ENCODE measurements around the gene SLC25A24.
"Not testable (repeated sequence)": the region's sequence is repeated elsewhere in the genome, so short reads cannot be mapped to it uniquely, and the experiment has no call there.

SLC25A24 gene

DNA sequence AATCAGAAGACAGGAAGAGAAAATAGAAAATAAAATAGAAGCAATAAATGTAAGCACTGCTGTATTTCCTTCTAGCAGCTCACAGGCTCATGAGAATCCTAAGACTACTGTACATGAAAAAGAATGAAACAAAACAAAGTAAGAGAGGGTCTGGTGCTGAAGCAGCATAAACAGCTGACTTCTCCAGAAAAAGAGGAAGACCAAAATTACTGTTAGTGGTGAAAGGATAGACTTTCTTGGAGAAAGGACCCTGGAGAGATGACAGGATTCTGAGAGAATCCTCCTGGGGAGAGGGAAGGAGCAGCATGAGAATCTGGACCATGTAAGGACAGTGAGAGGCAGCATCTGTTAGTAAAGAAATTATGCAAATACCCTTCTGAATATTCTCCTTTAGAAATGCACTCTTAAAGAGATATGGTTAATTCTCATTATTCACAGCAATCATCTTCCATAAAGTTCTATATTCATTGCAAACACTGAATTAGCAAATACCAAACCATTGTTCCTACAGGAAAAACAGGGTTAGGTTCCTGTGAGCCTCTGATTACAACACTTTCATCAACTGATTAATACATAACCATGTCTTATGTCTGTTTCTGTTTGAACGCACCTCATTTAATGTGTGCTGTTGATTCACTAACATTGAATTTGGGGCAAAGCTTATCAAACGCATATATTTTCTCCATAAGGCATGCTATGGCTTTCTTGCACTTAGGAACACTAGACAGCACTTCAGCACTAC, 17.0 kb downstream of the SLC25A24 start:
- no peak for TF ChIP-seq EZH2 (IDR thresholded peaks at IDR 0.05; ENCODE audit: borderline replicate concordance, low read depth, low read length, severe bottlenecking)
- TF ChIP-seq, protein P1, sequence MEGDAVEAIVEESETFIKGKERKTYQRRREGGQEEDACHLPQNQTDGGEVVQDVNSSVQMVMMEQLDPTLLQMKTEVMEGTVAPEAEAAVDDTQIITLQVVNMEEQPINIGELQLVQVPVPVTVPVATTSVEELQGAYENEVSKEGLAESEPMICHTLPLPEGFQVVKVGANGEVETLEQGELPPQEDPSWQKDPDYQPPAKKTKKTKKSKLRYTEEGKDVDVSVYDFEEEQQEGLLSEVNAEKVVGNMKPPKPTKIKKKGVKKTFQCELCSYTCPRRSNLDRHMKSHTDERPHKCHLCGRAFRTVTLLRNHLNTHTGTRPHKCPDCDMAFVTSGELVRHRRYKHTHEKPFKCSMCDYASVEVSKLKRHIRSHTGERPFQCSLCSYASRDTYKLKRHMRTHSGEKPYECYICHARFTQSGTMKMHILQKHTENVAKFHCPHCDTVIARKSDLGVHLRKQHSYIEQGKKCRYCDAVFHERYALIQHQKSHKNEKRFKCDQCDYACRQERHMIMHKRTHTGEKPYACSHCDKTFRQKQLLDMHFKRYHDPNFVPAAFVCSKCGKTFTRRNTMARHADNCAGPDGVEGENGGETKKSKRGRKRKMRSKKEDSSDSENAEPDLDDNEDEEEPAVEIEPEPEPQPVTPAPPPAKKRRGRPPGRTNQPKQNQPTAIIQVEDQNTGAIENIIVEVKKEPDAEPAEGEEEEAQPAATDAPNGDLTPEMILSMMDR (IDR thresholded peaks at IDR 0.05; ENCODE audit: borderline replicate concordance, extremely low read depth, low read length, poor library complexity, severe bottlenecking) = no peak
- Histone ChIP-seq H3K9ac (ENCODE audit: low read depth, low read length) (no peak overlapping the region), H3K4me2 (ENCODE audit: insufficient read depth, low read length) (no peak overlapping the region), H3K4me1 (ENCODE audit: insufficient read depth, low read length) (no peaks in the 10 kb centered on the region), H3K4me3 (ENCODE audit: low read depth in 1 of 2, low read length in 2 of 2) (no peak overlapping the region), H3K27ac (ENCODE audit: low read length) (no peak overlapping the region), H3K36me3 (ENCODE audit: insufficient read depth, low read length) (peaks cover 64% of the 10 kb centered on the region), H2AFZ (ENCODE audit: low read depth, low read length) (no peak overlapping the region), H3K27me3 (ENCODE audit: insufficient read depth, low read length, poor library complexity) (no peaks in the 10 kb centered on the region), H3K9me3 (ENCODE audit: insufficient read depth, low read length, severe bottlenecking) (peaks cover 7% of the 10 kb centered on the region), H3K79me2 (ENCODE audit: insufficient read depth, low read length) (peaks cover 11% of the 10 kb centered on the region), H4K20me1 (ENCODE audit: insufficient read depth, low read length) (no peaks in the 10 kb centered on the region)
- DNase-seq = no peak
- no peak for ATAC-seq (ENCODE audit: insufficient read depth, low read depth)

DNA sequence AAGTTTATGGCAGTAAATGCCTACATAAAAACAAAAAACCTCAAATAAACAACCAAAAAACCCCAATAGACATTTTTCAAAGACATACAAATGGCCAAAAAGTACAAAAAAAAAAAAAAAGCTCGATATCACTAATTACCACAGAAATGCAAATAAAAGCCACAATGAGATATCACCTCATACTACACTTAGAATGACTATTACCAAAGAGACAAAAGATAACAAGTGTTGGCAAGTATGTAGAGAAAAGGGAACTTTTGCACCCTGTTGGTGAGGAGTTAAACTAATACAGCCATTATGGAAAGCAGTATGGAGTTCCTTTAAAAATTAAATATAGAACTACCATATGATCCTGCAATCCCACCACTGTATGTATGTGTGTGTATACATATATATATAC, 21.1 kb downstream of the SLC25A24 start:
- no peak overlapping the region for H2AFZ ChIP-seq (ENCODE audit: low read depth, low read length)
- peaks cover 83% of the 10 kb centered on the region for H3K36me3 ChIP-seq (ENCODE audit: insufficient read depth, low read length)
- H3K9me3 ChIP-seq (ENCODE audit: insufficient read depth, low read length, severe bottlenecking) = peaks cover 27% of the 10 kb centered on the region
- no peak overlapping the region for H3K4me2 ChIP-seq (ENCODE audit: insufficient read depth, low read length)
- H4K20me1 ChIP-seq (ENCODE audit: insufficient read depth, low read length) = no peaks in the 10 kb centered on the region
- ATAC-seq (ENCODE audit: insufficient read depth, low read depth) (no peak), DNase-seq (no peak)
- H3K4me1 ChIP-seq (ENCODE audit: insufficient read depth, low read length) = no peaks in the 10 kb centered on the region
- H3K4me3 ChIP-seq (ENCODE audit: low read depth in 1 of 2, low read length in 2 of 2) = no peak overlapping the region
- no peak overlapping the region for H3K27ac ChIP-seq (ENCODE audit: low read length)
- no peaks in the 10 kb centered on the region for H3K27me3 ChIP-seq (ENCODE audit: insufficient read depth, low read length, poor library complexity)
- H3K79me2 ChIP-seq (ENCODE audit: insufficient read depth, low read length) = peaks cover 10% of the 10 kb centered on the region; the same call in 1 of the 2 replicates
- H3K9ac ChIP-seq (ENCODE audit: low read depth, low read length) = no peak overlapping the region
- TF ChIP-seq, protein P1 (IDR thresholded peaks at IDR 0.05; ENCODE audit: borderline replicate concordance, extremely low read depth, low read length, poor library complexity, severe bottlenecking) = no peak
- TF ChIP-seq EZH2 (IDR thresholded peaks at IDR 0.05; ENCODE audit: borderline replicate concordance, low read depth, low read length, severe bottlenecking) = no peak

DNA sequence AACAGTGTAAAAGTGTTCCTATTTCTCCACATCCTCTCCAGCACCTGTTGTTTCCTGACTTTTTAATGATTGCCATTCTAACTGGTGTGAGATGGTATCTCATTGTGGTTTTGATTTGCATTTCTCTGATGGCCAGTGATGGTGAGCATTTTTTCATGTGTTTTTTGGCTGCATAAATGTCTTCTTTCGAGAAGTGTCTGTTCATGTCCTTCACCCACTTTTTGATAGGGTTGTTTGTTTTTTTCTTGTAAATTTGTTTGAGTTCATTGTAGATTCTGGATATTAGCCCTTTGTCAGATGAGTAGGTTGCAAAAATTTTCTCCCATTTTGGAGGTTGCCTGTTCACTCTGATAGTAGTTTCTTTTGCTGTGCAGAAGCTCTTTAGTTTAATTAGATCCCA, 37.7 kb downstream of the SLC25A24 start:
- H3K27me3 ChIP-seq (ENCODE audit: insufficient read depth, low read length, poor library complexity); H3K4me3 ChIP-seq (ENCODE audit: low read depth in 1 of 2, low read length in 2 of 2); H3K9ac ChIP-seq (ENCODE audit: low read depth, low read length); H4K20me1 ChIP-seq (ENCODE audit: insufficient read depth, low read length); H2AFZ ChIP-seq (ENCODE audit: low read depth, low read length); H3K4me2 ChIP-seq (ENCODE audit: insufficient read depth, low read length); H3K79me2 ChIP-seq (ENCODE audit: insufficient read depth, low read length); H3K27ac ChIP-seq (ENCODE audit: low read length); H3K9me3 ChIP-seq (ENCODE audit: insufficient read depth, low read length, severe bottlenecking); H3K4me1 ChIP-seq (ENCODE audit: insufficient read depth, low read length); DNase-seq; ATAC-seq (ENCODE audit: insufficient read depth, low read depth): not testable (repeated sequence)
- peaks cover 13% of the 10 kb centered on the region; the same call in 1 of the 2 replicates for H3K36me3 ChIP-seq (ENCODE audit: insufficient read depth, low read length)

DNA sequence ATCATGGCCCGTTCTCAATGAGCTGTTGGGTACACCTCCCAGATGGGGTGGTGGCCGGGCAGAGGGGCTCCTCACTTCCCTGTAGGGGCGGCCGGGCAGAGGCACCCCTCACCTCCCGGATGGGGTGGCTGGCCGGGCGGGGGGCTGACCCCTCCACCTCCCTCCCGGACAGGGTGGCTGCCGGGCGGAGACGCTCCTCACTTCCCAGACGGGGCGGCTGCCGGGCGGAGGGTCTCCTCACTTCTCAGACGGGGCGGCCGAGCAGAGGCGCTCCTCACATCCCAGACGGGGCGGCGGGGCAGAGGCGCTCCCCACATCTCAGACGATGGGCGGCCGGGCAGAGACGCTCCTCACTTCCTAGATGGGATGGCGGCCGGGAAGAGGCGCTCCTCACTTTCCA, 40.2 kb downstream of the SLC25A24 start:
- ATAC-seq (ENCODE audit: insufficient read depth, low read depth); H3K4me1 ChIP-seq (ENCODE audit: insufficient read depth, low read length); H2AFZ ChIP-seq (ENCODE audit: low read depth, low read length); H3K9ac ChIP-seq (ENCODE audit: low read depth, low read length); H3K4me2 ChIP-seq (ENCODE audit: insufficient read depth, low read length); H3K4me3 ChIP-seq (ENCODE audit: low read depth in 1 of 2, low read length in 2 of 2); H3K27ac ChIP-seq (ENCODE audit: low read length); H4K20me1 ChIP-seq (ENCODE audit: insufficient read depth, low read length); H3K79me2 ChIP-seq (ENCODE audit: insufficient read depth, low read length); H3K9me3 ChIP-seq (ENCODE audit: insufficient read depth, low read length, severe bottlenecking); H3K27me3 ChIP-seq (ENCODE audit: insufficient read depth, low read length, poor library complexity); DNase-seq: not testable (repeated sequence)
- peaks cover 31% of the 10 kb centered on the region for H3K36me3 ChIP-seq (ENCODE audit: insufficient read depth, low read length)

Data from DND-41 (cell line).